GM19395 (cell line): ENCODE measurements around the gene TMTC1.

Experiments
- ATAC-seq: cut with Tn5 transposase; IDR thresholded peaks from one replicate; pipeline ENCODE4 v1.9.1; 2021; ENCODE audit warnings: mild to moderate bottlenecking, moderate library complexity; ENCODE audit not compliant: unreplicated experiment

Gene TMTC1

DNA sequence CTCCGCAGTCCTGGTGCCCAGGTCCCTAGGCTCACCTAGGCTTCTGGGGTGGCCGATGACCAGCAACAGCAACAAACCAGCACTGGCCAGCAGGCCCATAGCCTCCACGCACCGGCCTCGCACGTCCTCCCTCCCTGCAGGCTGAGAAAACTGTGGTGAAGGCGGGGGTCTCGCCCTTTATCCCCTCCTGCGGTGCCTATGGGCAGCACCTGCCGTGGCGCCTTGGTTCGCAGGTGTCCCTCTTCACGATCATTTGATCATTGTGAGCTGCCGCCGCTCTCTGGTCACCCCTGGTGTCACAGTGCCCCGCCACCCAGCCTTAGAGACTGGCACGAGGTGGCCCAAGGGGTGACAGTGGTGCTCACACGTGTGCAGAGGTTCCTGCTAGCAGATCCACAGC, 286.2 kb downstream of the TMTC1 start, which contains the start of gene OVCH1:
Gene OVCH1 (minus strand): TSS at position 99 of the 400 bp plus-strand sequence. CDS start 0 bp downstream, at position 99.
- ATAC-seq: no peak

DNA sequence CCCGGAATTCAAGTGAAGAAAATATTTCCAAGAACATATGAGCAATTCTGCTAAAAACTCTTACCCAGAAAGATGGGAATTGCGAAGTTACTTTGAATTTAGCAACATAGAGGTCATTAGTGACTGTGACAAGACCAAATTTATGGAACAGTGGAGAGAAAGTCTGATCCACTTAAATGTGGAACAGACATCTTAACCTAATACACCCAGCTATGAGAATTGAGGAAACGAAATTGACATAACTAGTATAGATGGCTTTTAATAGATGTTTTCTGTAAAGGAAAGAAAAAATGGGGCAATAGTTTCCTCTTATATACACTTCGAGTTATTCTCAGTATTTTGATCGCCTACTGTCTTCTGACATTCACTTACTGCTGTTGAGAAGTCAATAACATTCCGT, 290.9 kb downstream of the TMTC1 start:
- ATAC-seq: no peak

DNA sequence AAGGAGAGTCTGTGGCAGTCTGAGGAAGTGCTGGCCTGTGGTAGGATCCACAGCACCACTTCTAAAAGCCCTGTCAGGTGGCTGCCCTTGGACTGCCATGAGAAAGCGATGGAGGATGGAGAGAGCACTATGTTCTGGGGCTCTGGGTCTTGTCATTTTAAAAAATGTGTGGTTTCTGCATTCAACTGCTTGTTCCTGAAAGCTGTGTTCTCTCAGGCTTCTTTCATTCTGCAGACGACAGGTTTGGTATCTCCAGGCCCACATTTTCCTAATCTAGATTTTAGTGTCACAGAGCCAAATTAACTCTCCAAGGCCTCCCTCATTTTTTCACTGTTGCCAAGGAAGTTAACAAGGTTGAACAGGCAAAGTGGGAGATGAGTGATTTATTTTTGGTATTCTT, 296.8 kb downstream of the TMTC1 start:
- ATAC-seq: no peak

DNA sequence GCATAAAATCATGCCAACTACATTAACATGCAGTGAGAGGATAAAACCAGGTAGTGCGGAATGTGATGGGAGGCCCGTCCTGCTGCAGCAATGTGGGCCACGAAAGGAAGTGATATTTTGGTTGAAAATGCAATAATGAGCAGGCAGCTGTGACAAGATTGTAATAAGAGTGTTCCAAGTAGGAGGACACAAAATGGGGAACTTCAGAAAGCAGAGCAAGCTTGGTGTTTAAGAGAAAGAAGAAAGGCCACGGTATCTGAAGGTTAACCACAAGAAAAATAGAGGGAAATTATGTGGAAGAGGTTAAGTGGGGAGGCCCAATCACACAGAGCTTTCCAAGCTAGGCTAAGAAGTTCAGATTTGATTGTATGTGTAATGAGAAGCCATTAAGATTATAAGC, 320.5 kb downstream of the TMTC1 start:
- ATAC-seq: no peak

DNA sequence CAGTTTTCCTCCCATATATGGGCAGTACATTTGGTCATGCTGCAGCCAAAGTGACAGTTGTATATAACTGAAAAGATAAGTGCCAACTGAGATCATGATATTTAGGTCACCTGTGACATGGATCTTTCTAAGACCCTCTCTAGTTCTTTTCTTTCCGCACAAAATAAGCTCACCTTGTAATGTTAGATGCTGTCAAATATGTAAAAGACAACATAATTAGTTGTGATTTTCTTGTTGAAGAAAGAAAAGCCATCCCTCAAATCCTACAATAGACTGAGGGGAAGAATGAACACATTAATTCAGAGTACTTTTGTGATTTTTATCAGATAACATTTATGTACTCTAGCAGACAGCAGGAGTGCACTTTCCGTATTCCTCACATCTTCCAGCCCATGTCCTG, 323.7 kb downstream of the TMTC1 start:
- ATAC-seq: no peak

DNA sequence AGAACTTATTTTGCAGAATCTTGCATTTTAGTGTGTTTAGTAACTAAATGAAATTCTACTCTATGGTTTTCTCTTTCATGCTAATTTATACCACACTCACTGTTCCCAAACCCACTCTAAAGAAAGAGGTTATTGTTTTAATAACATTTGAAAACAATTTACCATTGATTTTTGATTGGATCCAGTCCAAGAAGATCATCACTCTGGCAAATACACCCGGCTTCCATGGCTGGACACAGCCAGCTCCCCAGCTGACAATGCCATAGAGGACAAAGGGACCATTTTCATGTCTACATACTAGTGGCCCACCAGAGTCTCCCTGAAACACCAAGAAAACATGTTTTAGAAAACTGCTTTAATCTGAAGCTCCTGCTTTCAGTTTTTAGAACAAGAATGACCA, 328.7 kb downstream of the TMTC1 start:
- ATAC-seq: no peak

DNA sequence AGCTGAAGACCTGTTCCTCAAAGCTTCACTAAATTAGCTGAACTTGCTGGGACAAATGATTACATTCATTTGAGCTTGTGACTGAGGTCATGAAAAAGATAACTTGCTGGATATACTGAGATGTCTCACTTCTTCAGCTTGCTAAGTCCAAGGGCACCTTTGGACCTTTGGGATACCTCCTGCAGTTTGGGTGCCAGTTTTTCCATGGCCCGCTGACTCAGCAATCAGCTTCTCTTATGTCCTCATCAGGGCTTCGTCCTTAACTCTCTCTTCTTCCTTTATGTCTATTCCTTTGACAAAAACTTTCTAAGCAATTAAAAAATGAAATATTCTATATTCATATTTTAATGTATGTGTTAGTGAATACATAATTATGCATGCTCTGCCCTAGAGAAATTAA, 331.9 kb downstream of the TMTC1 start:
- no peak for ATAC-seq
